ENCODE results near the gene DTYMK. TPM values are rescaled to one million over a fixed set of nuclear protein-coding genes. Genes with fewer than 3 reads are reported as not detected.
"Not testable (repeated sequence)": the region's sequence is repeated elsewhere in the genome, so short reads cannot be mapped to it uniquely, and the experiment has no call there.

Gene DTYMK
- polyA plus RNA-seq, 3 donors = 35.8 to 44.7 (median 40.7) TPM

DNA sequence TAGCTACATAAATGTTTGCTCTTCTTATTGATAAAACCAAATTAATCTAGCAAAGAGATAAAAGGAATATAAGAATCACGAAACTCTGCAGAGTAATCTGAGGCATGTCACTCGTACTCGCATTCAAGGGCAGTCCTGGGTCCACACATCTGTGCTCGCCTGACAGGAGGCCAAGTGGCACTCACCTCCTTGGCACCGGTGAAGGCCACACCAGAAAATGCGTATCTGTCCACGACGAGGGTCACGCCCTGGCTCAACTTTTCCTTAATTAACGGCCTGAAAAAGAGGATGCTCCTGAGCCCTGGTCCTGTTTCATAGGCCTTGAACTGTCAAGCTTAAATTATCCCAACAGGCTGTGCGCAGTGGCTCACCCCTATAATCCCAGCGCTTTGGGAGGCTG is 6.6 kb downstream of the DTYMK start:
- no peak for DNase-seq (ENCODE audit: extremely low read depth in 1 of 11, low read depth in 9 of 11, low spot score in 4 of 11)

DNA sequence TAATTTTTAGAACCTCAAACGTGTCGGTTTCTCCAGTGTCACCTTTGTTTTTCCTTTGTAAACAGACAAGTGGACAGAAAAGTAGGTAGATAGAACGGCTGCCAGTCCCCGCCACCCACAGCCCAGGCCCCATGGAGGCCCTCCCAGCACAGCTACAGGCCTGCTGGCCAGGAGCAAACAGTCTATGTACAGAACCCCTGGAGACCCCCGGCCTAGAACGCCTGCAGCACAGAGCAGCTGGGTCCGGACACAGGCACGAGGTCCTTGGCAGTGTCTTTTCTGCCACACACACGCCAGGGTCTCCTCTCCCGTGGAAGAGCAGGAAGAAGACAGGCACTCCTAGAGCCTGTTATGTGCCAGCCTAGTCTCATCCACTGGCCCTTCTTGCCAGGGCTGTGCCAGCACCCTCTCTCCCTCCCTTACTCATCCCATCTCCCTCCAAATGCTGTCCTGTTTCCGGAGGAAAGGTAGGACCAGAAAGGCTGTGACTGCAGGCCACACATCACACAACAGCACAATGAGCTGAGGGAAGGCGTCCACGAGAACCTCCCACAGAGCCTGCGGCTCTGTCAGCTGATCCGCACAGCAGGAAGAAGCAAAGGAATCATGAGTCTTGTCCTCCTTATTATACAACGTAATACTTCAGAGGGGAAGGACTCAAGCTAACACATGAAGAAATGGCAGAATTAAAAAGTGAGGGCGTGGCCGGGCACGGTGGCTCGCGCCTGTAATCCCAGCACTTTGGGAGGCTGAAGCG is 7.7 kb downstream of the DTYMK start:
- no peak for DNase-seq (ENCODE audit: extremely low read depth in 1 of 11, low read depth in 9 of 11, low spot score in 4 of 11)

- DNase-seq (ENCODE audit: extremely low read depth in 1 of 11, low read depth in 9 of 11, low spot score in 4 of 11) = no peak
Observed at GRCh38 chr2:241678307-241678706, 8.3 kb downstream of the DTYMK start.

DNA sequence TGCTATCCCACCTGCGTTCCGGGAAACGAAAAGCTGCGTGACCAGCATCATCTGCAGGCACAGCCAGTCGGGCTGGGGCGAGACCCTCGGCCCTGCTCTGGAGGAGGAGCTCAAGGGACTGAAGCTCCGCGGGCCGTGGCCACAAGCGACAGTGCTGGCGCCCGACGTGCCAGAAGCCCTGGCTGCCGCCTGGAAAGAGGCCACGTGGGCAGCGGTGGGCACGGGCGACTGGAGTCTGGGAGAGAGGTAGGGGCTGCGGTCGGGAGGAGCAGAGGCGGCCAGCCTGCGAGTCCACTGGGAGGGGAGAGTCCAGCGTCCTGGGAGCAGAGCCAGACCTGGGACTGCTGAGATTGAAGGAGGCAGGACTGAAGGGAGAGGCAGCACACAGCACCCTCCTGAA is 9.2 kb downstream of the DTYMK start:
- DNase-seq (ENCODE audit: extremely low read depth in 1 of 11, low read depth in 9 of 11, low spot score in 4 of 11) = no peak

- no peak for DNase-seq (ENCODE audit: extremely low read depth in 1 of 11, low read depth in 9 of 11, low spot score in 4 of 11)
Observed at GRCh38 chr2:241676665-241677064, 9.9 kb downstream of the DTYMK start.

- no peak for DNase-seq (ENCODE audit: extremely low read depth in 1 of 11, low read depth in 9 of 11, low spot score in 4 of 11)
Observed at GRCh38 chr2:241675885-241676284, 10.7 kb downstream of the DTYMK start.

DNA sequence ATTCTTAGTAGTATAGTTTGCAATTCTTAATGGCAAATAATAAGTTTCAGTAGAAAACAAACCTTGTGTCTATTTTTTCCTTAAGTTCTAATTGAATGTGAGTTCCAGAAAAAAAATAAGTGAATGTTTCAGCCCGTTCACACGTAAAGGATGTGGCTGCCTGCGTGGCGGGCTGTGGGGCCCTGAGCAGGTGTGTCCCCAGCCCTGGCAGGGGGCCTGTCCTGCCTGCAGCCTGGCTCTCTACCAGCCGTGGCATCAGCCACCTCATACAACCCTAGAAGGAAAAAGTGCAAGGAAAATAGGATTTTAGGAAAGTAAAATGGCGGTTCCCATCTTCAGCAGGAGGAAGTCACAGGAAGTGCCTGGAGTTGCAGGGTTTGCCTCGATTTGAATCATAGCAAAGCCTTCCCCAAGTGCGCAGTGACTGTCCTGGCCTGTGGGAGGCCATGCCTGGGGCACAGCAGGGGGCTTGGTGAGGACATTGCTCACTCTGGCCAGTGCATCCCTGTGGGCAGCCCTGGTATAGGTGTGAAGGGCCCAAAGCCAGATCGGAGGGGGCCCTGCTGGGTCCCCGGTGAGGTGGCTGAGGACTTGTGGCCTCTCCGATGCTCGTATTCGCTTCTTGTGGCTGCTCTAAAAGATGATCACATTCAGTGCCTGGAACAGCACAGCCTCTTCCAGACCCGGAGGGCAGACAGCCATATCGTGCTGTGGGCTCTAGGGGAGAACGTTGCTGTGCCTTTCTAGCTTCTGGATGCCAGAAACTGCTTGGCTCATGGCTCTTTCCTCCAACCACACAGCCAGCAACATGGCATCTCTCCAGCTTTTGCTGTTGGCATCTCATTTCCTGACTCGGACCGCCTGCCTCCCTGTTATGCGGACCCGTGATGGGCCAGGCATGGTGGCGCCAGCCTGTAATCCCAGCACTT is 12.6 kb downstream of the DTYMK start:
- no peak for DNase-seq (ENCODE audit: extremely low read depth in 1 of 11, low read depth in 9 of 11, low spot score in 4 of 11)

- no peak for DNase-seq (ENCODE audit: extremely low read depth in 1 of 11, low read depth in 9 of 11, low spot score in 4 of 11)
Observed at GRCh38 chr2:241673189-241673663, 13.4 kb downstream of the DTYMK start.

- DNase-seq (ENCODE audit: extremely low read depth in 1 of 11, low read depth in 9 of 11, low spot score in 4 of 11) = no peak
Observed at GRCh38 chr2:241672243-241673188, 14.1 kb downstream of the DTYMK start.

- DNase-seq (ENCODE audit: extremely low read depth in 1 of 11, low read depth in 9 of 11, low spot score in 4 of 11) = no peak
Observed at GRCh38 chr2:241671457-241672240, 15.0 kb downstream of the DTYMK start.

DNA sequence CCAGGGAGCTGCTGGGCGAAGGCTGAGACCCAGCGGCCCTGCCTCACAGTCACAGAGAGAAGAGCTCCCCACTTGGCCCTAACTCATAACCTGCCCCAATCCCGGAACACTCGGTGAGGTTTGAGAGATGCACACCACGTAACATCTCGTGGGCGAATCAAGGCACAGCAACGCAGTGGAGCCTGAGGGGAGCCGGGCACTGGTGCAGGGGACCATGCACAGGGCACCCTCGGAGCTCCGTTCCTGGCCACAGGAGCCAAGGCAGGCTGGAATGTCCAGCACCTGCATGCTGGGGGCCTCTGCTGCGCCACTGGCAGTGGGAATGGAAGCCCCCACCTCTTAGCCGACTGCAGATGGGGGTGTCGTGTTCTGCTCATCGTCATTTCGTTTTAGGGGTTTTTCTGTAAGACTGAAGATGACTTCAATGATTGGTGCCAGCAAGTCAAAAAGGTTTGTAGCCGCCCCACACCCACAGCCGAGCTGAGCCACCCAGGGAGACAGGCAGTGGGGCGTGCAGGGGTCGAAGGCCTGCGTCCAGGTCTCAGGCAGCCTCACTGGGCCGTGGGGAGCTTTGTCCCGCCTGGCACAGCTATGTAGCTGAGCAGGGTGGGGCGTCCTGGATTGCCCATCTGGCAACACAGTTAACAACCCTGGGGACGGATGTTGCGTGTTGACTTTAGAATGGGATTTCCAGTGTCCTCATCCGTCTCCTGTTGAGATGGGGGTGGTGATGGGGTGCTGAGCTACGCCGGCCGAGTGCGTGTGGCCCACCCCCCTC is 16.1 kb downstream of the DTYMK start:
- DNase-seq (ENCODE audit: extremely low read depth in 1 of 11, low read depth in 9 of 11, low spot score in 4 of 11) = no peak

DNA sequence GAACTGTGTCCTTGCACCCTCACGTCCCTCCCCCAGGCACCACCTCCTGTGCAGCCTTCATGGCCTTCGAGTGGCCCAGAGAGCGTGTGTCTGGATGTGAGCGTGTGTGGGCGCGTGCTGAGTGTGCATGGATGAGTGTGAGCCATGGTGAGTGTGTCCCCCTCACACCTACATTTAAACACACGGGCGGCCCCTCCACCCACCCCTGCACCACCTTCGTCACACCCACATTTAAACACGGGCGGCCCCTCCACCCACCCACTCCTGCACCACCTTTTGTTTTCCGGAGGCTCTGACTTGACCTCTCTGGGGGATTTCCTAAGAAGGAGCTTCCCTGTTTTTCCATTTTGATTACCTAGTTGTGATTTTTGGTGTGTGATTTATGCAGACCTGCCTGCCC is 17.8 kb downstream of the DTYMK start:
- DNase-seq (ENCODE audit: extremely low read depth in 1 of 11, low read depth in 9 of 11, low spot score in 4 of 11) = no peak

DNA sequence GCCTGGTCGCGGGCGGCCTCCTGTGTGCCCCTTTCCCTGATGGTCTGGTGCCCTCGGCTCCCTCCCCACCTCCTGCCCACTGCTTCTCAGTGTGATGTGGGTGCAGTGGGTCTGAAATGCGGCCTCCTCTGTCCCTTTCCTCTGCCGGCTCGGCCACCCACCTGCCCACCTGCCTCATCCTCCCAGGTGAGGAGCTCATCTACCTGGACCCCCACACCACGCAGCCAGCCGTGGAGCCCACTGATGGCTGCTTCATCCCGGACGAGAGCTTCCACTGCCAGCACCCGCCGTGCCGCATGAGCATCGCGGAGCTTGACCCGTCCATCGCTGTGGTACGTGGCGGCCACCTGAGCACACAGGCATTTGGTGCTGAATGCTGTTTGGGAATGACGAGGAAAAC is 18.3 kb downstream of the DTYMK start:
- no peak for DNase-seq (ENCODE audit: extremely low read depth in 1 of 11, low read depth in 9 of 11, low spot score in 4 of 11)

DNA sequence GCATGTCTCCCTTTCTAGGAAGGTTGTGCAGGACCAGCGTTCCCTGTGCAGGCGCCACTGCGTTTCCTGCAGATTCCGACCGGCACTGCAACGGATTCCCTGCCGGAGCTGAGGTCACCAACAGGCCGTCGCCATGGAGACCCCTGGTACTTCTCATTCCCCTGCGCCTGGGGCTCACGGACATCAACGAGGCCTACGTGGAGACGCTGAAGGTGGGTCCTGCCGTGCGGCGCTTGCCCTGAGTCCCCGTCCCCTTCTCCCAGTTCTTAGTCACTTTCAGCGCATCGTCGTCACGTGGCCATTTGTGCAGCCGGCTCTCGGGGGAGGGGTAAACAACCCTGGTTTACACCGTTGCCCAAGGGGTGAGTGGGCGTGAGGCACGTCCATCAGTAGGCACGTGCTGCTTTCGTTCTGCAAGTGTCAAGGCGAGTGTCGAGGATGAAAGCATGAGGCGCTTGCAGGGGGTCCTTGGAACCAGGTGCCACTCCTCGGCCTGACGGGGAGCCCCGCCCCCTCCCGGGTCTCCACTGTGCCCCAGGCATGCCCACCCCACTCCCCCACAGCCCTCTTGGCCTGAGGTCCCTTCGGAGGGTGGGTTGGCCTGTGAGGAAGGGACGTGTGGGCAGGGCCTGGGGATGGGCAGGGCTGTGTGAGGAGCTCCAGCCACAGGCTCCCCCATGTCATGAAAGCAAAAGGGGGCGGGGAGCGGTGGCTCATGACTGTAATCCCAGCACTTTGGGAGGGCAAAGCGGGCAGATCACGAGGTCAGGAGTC is 19.8 kb downstream of the DTYMK start:
- peak in 8 of 11 donors; percentile 32 to 66 (median 50) for DNase-seq (ENCODE audit: extremely low read depth in 1 of 11, low read depth in 9 of 11, low spot score in 4 of 11)

DNA sequence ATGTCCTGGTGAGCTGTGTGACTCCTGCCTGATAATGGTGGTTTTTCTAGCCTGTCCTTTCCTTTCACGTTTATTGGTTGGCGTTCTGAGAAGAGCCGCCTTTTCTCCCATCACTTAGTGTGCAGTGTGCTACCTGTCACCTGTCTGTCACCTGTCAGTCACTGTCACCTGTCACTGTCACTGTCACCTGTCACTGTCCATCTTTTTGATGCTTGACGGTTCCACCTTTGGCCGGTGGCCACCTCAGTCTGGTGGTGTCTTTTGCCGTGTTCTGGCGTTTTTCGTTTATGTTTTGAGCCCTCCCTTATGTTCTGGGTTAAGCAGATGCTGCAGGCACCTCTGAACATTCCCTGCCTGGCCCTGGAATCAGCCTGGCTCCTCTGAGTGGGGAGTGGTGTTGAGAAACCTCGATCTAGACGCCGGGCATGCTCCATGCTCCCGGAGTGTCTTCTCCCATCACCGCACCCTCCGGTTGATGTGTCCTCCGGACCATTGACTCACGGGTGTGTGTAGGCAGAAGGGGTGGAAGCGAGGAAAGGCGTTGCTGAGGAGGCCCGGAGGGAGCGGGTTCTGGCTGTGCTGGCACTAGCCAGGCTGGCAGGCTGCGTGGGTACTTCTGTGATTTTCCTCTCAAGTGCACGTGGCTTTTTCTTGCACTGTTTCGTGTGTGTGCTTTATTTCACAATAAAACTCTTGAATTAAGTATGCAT is 20.7 kb downstream of the DTYMK start:
- no peak for DNase-seq (ENCODE audit: extremely low read depth in 1 of 11, low read depth in 9 of 11, low spot score in 4 of 11)

DNA sequence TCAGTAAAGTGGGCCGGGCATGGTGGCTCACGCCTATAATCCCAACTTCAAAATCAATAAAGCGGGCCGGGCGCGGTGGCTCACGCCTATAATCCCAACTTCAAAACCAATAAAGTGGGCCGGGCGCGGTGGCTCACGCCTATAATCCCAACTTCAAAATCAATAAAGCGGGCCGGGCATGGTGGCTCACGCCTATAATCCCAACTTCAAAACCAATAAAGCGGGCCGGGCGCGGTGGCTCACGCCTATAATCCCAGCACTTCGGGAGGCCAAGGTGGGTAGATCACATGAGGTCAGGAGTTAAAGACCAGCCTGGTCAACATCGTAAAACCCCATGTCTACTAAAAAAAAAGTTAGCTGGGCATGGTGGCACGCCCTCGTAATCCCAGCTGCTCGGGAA is 23.9 kb downstream of the DTYMK start:
- DNase-seq (ENCODE audit: extremely low read depth in 1 of 11, low read depth in 9 of 11, low spot score in 4 of 11) = not testable (repeated sequence)
